GM23338 (cell line): ENCODE measurements around the gene FKBP10.

Experiments used
- CREB1 ChIP-seq: fragments of 250-450 bp; sonication (Bioruptor Pico); IDR thresholded peaks from 2 replicates; pipeline ENCODE4 v1.5.0; 2020; ENCODE audit warnings: low read depth, mild to moderate bottlenecking, moderate library complexity
- EZH2 ChIP-seq: fragments of 200-600 bp; sonication (generic); IDR thresholded peaks from one replicate; pipeline ENCODE4 v1.8.0; 2017; ENCODE audit warnings: antibody characterized with exemption, mild to moderate bottlenecking, low read depth; ENCODE audit not compliant: unreplicated experiment
- EZH2phosphoT487 ChIP-seq: fragments of 200-600 bp; sonication (generic); IDR thresholded peaks from one replicate; pipeline ENCODE4 v1.8.1; 2018; ENCODE audit warnings: antibody characterized with exemption; ENCODE audit not compliant: unreplicated experiment
- JUNB ChIP-seq: IDR thresholded peaks from one replicate; pipeline ENCODE4 v1.6.1; 2016; ENCODE audit warnings: antibody characterized with exemption; ENCODE audit not compliant: unreplicated experiment
- POLR2AphosphoS5 ChIP-seq: IDR thresholded peaks from 2 replicates; pipeline ENCODE4 v1.6.1; 2016; ENCODE audit warnings: antibody characterized with exemption, low read depth
- ZNF114 ChIP-seq: fragments of 250-450 bp; sonication (Bioruptor Pico); IDR thresholded peaks from 2 replicates; pipeline ENCODE4 v1.5.0; 2020; ENCODE audit warnings: mild to moderate bottlenecking, moderate library complexity
- TF ChIP-seq, protein P1 (sequence below), 2 experiments: fragments of 200-600 bp in 1 of 2; sonication (generic) in 1 of 2; conservative IDR thresholded peaks; 2 replicates each; pipeline versions ENCODE4 v1.5.1 to v1.6.1; 2016 to 2017; ENCODE audit warnings: antibody characterized with exemption in 2 of 2, low read depth in 2 of 2, mild to moderate bottlenecking in 2 of 2, moderate library complexity in 1 of 2
- TF ChIP-seq, protein P2 (sequence below): IDR thresholded peaks from one replicate; pipeline ENCODE4 v1.6.1; 2018; ENCODE audit warnings: antibody characterized with exemption; ENCODE audit not compliant: unreplicated experiment

DNA sequence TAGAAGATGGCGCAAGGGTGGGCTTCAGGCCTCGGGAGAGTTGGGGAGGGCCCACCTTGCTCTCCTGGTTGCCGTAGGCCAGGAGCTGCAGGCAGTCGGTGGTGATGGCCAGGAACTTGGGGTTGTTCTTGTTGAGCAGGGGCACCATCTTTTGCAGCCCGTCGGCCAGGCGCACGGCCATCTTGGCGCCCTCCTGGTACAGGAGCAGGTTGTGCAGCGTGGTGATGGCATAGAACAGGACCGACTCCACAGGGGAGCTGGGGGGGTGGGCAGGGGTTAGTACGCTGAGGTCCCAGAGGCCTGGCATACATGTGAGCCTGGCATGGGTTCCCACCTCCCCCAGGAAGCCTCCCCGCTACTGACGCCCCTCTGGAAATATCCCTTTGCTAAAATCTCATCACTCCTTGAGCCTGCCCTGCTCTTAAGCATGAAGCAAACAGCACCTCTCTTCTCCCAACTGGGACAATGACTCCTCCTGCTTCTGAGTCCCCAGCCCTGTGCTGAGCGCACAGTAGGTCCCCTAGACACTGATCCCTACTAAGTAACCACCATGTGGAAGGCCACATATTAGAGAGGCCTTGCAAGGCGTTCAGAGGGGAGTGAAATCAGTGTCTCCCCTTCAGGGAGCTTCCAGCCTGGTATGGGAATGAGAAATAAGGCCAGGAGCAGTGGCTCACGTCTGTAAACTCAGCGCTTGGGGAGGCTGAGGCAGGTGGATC, 45.3 kb upstream of the FKBP10 start:
- no peak for TF ChIP-seq CREB1
- TF ChIP-seq EZH2, result no peak
- TF ChIP-seq, protein P1, sequence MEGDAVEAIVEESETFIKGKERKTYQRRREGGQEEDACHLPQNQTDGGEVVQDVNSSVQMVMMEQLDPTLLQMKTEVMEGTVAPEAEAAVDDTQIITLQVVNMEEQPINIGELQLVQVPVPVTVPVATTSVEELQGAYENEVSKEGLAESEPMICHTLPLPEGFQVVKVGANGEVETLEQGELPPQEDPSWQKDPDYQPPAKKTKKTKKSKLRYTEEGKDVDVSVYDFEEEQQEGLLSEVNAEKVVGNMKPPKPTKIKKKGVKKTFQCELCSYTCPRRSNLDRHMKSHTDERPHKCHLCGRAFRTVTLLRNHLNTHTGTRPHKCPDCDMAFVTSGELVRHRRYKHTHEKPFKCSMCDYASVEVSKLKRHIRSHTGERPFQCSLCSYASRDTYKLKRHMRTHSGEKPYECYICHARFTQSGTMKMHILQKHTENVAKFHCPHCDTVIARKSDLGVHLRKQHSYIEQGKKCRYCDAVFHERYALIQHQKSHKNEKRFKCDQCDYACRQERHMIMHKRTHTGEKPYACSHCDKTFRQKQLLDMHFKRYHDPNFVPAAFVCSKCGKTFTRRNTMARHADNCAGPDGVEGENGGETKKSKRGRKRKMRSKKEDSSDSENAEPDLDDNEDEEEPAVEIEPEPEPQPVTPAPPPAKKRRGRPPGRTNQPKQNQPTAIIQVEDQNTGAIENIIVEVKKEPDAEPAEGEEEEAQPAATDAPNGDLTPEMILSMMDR (conservative IDR thresholded peaks at IDR 0.05; ENCODE audit: low read depth in 2 of 2), result no peak
- TF ChIP-seq, protein P2, sequence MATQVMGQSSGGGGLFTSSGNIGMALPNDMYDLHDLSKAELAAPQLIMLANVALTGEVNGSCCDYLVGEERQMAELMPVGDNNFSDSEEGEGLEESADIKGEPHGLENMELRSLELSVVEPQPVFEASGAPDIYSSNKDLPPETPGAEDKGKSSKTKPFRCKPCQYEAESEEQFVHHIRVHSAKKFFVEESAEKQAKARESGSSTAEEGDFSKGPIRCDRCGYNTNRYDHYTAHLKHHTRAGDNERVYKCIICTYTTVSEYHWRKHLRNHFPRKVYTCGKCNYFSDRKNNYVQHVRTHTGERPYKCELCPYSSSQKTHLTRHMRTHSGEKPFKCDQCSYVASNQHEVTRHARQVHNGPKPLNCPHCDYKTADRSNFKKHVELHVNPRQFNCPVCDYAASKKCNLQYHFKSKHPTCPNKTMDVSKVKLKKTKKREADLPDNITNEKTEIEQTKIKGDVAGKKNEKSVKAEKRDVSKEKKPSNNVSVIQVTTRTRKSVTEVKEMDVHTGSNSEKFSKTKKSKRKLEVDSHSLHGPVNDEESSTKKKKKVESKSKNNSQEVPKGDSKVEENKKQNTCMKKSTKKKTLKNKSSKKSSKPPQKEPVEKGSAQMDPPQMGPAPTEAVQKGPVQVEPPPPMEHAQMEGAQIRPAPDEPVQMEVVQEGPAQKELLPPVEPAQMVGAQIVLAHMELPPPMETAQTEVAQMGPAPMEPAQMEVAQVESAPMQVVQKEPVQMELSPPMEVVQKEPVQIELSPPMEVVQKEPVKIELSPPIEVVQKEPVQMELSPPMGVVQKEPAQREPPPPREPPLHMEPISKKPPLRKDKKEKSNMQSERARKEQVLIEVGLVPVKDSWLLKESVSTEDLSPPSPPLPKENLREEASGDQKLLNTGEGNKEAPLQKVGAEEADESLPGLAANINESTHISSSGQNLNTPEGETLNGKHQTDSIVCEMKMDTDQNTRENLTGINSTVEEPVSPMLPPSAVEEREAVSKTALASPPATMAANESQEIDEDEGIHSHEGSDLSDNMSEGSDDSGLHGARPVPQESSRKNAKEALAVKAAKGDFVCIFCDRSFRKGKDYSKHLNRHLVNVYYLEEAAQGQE, result no peak
- TF ChIP-seq ZNF114 (CRISPR knock-in tag), result no peak
- no peak for TF ChIP-seq EZH2phosphoT487
- no peak for TF ChIP-seq POLR2AphosphoS5
- TF ChIP-seq JUNB, result no peak
